Stimulated activated CD4-positive, alpha-beta T cell treated with anti-CD3 and anti-CD28 coated beads, Interleukin-1b, Interleukin-23, amount 100 ng/mL, for 4 hours (primary cell): ENCODE results near the gene POU2F1.
A peak's percentile ranks its signal among the peaks of the same experiment; 100 is the strongest.

ENCODE experiments used
- DNase-seq, 2 donors: peaks; one replicate each; pipeline ENCODE4 v3.0.0-alpha.2; 2020; ENCODE audit warnings: low read depth in 2 of 2

POU2F1 gene

GRCh38 chr1:167367705-167368104 is 147.0 kb downstream of the POU2F1 start:
- no peak for DNase-seq

- no peak for DNase-seq
These were observed 148.5 kb downstream of the POU2F1 start for GRCh38 chr1:167369175-167369574.

- DNase-seq, result no peak
These were observed 149.2 kb downstream of the POU2F1 start for GRCh38 chr1:167369933-167370332.

GRCh38 chr1:167371030-167371429 is 150.3 kb downstream of the POU2F1 start:
- DNase-seq, result no peak

- no peak for DNase-seq
These were observed 152.7 kb downstream of the POU2F1 start for GRCh38 chr1:167373398-167373797.

- no peak for DNase-seq
These were observed 153.3 kb downstream of the POU2F1 start for GRCh38 chr1:167373986-167374385.

GRCh38 chr1:167375949-167376348 is 155.3 kb downstream of the POU2F1 start:
- DNase-seq, result no peak

- no peak for DNase-seq
These were observed 166.7 kb downstream of the POU2F1 start for GRCh38 chr1:167387251-167387910.

- DNase-seq, result no peak
These were observed 168.3 kb downstream of the POU2F1 start for GRCh38 chr1:167388976-167389375.

GRCh38 chr1:167392200-167392696 is 171.6 kb downstream of the POU2F1 start:
- DNase-seq, result no peak

- no peak for DNase-seq
These were observed 179.8 kb downstream of the POU2F1 start for GRCh38 chr1:167400359-167400953.

- peak; percentile 8 to 25 for DNase-seq
These were observed 180.7 kb downstream of the POU2F1 start for GRCh38 chr1:167401260-167401873.

GRCh38 chr1:167404161-167404888 is 183.6 kb downstream of the POU2F1 start:
- no peak for DNase-seq

- no peak for DNase-seq
These were observed 184.2 kb downstream of the POU2F1 start for GRCh38 chr1:167404908-167405307.

- DNase-seq, result no peak
These were observed 187.7 kb downstream of the POU2F1 start for GRCh38 chr1:167408355-167408754.

- DNase-seq, result no peak
These were observed 188.5 kb downstream of the POU2F1 start for GRCh38 chr1:167409183-167409582.

GRCh38 chr1:167412072-167412471 is 191.4 kb downstream of the POU2F1 start:
- no peak for DNase-seq

- no peak for DNase-seq
These were observed 192.2 kb downstream of the POU2F1 start for GRCh38 chr1:167412920-167413319.

- no peak for DNase-seq
These were observed 192.6 kb downstream of the POU2F1 start for GRCh38 chr1:167413328-167413727.

- DNase-seq, result no peak
These were observed 195.8 kb downstream of the POU2F1 start for GRCh38 chr1:167416506-167416905.

GRCh38 chr1:167418391-167418790 is 197.7 kb downstream of the POU2F1 start:
- DNase-seq, result no peak

GRCh38 chr1:167419245-167419644 is 198.6 kb downstream of the POU2F1 start:
- no peak for DNase-seq
